Endodermal cell (in vitro differentiated cells): Measurements from ENCODE around the gene MYOT. TPM values are rescaled to one million over a fixed set of nuclear protein-coding genes. Genes with fewer than 3 reads are reported as not detected.

ENCODE experiments used
- DNase-seq: peaks from one replicate; pipeline ENCODE4 v3.0.0-alpha.2; 2017
- H3K27ac ChIP-seq: 2 replicates; pipeline ENCODE4 v1.5.1; 2013; ENCODE audit warnings: mild to moderate bottlenecking, low read depth, low read length, moderate library complexity
- H3K27me3 ChIP-seq: 2 replicates; pipeline ENCODE4 v1.6.1; 2013; ENCODE audit warnings: mild to moderate bottlenecking, low read length, moderate library complexity; ENCODE audit not compliant: insufficient read depth, control insufficient read depth, poor library complexity, severe bottlenecking
- H3K36me3 ChIP-seq: 2 replicates; pipeline ENCODE4 v1.7.0; 2013; ENCODE audit warnings: mild to moderate bottlenecking, low read length, moderate library complexity; ENCODE audit not compliant: control insufficient read depth, insufficient read depth
- H3K4me1 ChIP-seq: one replicate; pipeline ENCODE4 v1.7.0; 2013; ENCODE audit warnings: low read length; ENCODE audit not compliant: control insufficient read depth, insufficient read depth
- H3K4me3 ChIP-seq: 2 replicates; pipeline ENCODE4 v1.5.1; 2013; ENCODE audit warnings: mild to moderate bottlenecking, low read length, moderate library complexity
- H3K9ac ChIP-seq: 2 replicates; pipeline ENCODE4 v1.6.1; 2013; ENCODE audit warnings: mild to moderate bottlenecking, low read length, moderate library complexity; ENCODE audit not compliant: poor library complexity, severe bottlenecking; ENCODE audit errors: extremely low read depth
- H3K9me3 ChIP-seq: 2 replicates; pipeline ENCODE4 v1.6.1; 2013; ENCODE audit warnings: mild to moderate bottlenecking, low read length, moderate library complexity; ENCODE audit not compliant: control insufficient read depth
- H3K27ac Mint-ChIP-seq: 2 replicates; pipeline ENCODE4 v1.8.0; 2020; ENCODE audit warnings: mixed read lengths
- H3K27me3 Mint-ChIP-seq: 2 replicates; pipeline ENCODE4 v1.8.0; 2021; ENCODE audit warnings: mild to moderate bottlenecking, mixed read lengths; ENCODE audit not compliant: insufficient read depth
- H3K36me3 Mint-ChIP-seq: 2 replicates; pipeline ENCODE4 v1.8.0; 2020; ENCODE audit warnings: low read depth, mixed read lengths
- H3K4me1 Mint-ChIP-seq: 2 replicates; pipeline ENCODE4 v1.8.0; 2020; ENCODE audit warnings: mixed read lengths
- H3K4me3 Mint-ChIP-seq: 2 replicates; pipeline ENCODE4 v1.8.0; 2020; ENCODE audit warnings: mild to moderate bottlenecking, moderate library complexity, mixed read lengths
- H3K9me3 Mint-ChIP-seq: 2 replicates; pipeline ENCODE4 v1.8.0; 2020; ENCODE audit warnings: mild to moderate bottlenecking, mixed read lengths
- WGBS, 2 experiments: methylation state at CpG; one replicate each; pipeline versions ENCODE4 v1.1.5 to v1.1.7; 2013; ENCODE audit warnings: missing lambda C conversion rate in 2 of 2, mixed read lengths in 1 of 2; ENCODE audit not compliant: insufficient coverage in 1 of 2, insufficient read length in 1 of 2; 5-methylcytosine and 5-hydroxymethylcytosine counted together
- total RNA-seq, 2 donors: library from RNA; stranded (reverse); fragmentation: NEBNext Ultra II Directional in 1 of 2; extraction: Animal tissue kit (Norgen Biotek cat#: 25700) in 1 of 2; gene quantifications; 2 replicates in 1 of 2; 3 replicates in 1 of 2; pipeline ENCODE4 v1.2.1, GENCODE V29; 2021
- TF ChIP-seq, protein P1 (sequence below): fragments of 200-600 bp; sonication (generic); conservative IDR thresholded peaks from 2 replicates; pipeline ENCODE4 v1.5.0; 2021; ENCODE audit warnings: antibody characterized with exemption, mild to moderate bottlenecking

Gene MYOT
- total RNA-seq, 2 donors from 2014 or later: not detected

DNA sequence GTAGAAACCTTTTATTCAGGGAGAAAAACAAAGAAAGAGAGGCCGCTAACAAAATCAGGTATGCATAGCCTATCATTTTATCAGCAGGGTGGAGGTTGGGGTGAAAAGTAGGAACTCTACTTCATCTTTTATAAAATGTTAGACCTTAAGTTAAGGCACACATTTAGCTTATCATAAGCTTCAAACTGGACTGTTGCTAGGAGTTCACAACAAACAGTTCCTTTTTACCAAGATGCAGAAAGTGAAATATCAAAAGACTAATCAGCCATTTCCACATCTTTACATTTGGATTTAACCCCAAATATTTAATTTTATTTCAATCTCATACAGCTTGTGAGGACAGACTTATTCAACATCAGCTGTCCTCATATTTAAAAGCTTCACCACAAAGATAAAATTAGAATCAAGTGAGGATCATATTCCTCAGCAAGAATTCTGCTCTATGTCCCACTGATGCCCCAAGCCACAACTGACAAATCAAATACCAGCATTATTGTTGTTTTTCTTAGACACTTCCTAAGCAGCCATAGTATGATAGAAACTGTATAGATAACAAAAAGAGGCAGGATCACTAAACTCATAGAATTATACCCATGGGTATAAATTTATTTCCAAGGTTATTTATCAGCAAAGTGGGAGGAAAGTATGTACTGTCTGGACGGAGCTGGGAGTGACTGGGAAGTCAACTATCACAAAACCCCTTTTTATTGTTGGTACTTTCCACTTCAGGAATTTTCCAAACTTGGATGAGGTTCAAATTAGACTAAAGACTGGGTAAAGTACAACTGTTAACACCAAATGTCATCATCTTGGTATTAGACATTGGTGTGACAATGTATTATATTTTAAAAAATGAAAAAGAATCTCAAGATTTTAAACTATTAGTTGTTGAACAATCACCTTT is 29.9 kb upstream of the MYOT start:
- Histone ChIP-seq H3K9ac (no peak overlapping the region), H3K4me3 (no peak overlapping the region), H3K27me3 (no peaks in the 10 kb centered on the region), H3K36me3 (no peaks in the 10 kb centered on the region), H3K27ac (no peak overlapping the region), H3K4me1 (peaks cover 20% of the 10 kb centered on the region), H3K9me3 (no peaks in the 10 kb centered on the region)
- H3K36me3 Mint-ChIP-seq: no peaks in the 10 kb centered on the region
- H3K27ac Mint-ChIP-seq: no peak overlapping the region
- H3K4me3 Mint-ChIP-seq: no peak overlapping the region
- H3K4me1 Mint-ChIP-seq: peaks cover 41% of the 10 kb centered on the region
- TF ChIP-seq, protein P1, sequence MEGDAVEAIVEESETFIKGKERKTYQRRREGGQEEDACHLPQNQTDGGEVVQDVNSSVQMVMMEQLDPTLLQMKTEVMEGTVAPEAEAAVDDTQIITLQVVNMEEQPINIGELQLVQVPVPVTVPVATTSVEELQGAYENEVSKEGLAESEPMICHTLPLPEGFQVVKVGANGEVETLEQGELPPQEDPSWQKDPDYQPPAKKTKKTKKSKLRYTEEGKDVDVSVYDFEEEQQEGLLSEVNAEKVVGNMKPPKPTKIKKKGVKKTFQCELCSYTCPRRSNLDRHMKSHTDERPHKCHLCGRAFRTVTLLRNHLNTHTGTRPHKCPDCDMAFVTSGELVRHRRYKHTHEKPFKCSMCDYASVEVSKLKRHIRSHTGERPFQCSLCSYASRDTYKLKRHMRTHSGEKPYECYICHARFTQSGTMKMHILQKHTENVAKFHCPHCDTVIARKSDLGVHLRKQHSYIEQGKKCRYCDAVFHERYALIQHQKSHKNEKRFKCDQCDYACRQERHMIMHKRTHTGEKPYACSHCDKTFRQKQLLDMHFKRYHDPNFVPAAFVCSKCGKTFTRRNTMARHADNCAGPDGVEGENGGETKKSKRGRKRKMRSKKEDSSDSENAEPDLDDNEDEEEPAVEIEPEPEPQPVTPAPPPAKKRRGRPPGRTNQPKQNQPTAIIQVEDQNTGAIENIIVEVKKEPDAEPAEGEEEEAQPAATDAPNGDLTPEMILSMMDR: no peak
- no peaks in the 10 kb centered on the region for H3K27me3 Mint-ChIP-seq
- 92 to 100% methylated on average over 1 to 2 of the region's 2 CpGs for WGBS, 2 experiments
- DNase-seq: no peak
- H3K9me3 Mint-ChIP-seq: no peaks in the 10 kb centered on the region

DNA sequence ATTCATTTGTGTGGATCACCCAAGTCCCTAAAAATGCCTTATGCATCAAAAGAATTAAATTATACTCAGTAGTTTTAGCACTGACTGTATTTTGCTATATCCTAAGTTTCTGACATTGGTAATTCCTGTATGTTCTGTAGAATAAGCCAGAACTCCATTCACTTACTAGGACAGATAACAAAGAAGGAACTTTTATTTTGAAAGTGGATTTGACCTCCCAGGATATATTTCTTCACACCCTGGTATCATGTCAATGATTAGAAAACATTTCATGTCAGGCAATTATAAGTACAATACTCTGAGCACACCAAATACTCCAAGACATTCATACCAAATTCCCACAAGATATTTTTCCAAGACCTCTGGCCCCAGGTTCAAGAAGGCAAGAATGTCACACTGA is 28.7 kb upstream of the MYOT start:
- no peak overlapping the region for H3K27ac Mint-ChIP-seq
- H3K4me3 Mint-ChIP-seq: no peak overlapping the region
- no peaks in the 10 kb centered on the region for H3K27me3 ChIP-seq
- no peak overlapping the region for H3K4me3 ChIP-seq
- H3K36me3 Mint-ChIP-seq: no peaks in the 10 kb centered on the region
- DNase-seq: no peak
- no peak overlapping the region for H3K9ac ChIP-seq
- TF ChIP-seq, protein P1: no peak
- H3K9me3 ChIP-seq: no peaks in the 10 kb centered on the region
- no peak overlapping the region for H3K27ac ChIP-seq
- no peaks in the 10 kb centered on the region for H3K36me3 ChIP-seq
- H3K4me1 Mint-ChIP-seq: peaks cover 33% of the 10 kb centered on the region
- no peaks in the 10 kb centered on the region for H3K27me3 Mint-ChIP-seq
- H3K4me1 ChIP-seq: peaks cover 20% of the 10 kb centered on the region
- no peaks in the 10 kb centered on the region for H3K9me3 Mint-ChIP-seq

DNA sequence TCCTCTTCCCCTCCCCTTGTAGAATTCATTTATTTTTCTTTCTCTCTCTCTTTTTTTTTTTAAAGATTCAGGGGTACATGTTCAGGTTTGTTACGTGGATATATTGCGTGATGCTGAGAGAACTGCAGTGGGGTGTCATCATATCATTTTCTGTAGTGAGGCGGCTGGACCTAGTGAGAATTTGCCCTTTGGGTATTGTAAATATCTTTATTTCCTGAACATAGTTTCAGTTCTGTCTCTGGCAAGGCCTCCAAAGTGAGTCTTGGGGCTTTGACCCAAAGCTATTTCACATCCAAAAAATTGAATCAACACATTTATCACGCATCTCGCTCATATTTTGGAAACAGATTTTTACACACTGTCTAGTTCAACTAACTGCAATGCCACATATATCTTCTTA is 25.4 kb upstream of the MYOT start:
- WGBS, 2 experiments: 96 to 100% methylated on average over 5 of the region's 5 CpGs
- peaks cover 4% of the 10 kb centered on the region for H3K4me1 ChIP-seq
- H3K4me3 ChIP-seq: no peak overlapping the region
- Mint-ChIP-seq H3K27ac (peak overlapping the region; percentile 35), H3K9me3 (no peaks in the 10 kb centered on the region), H3K4me3 (no peak overlapping the region), H3K36me3 (no peaks in the 10 kb centered on the region), H3K27me3 (no peaks in the 10 kb centered on the region), H3K4me1 (peaks cover 6% of the 10 kb centered on the region)
- H3K27me3 ChIP-seq: no peaks in the 10 kb centered on the region
- no peak for DNase-seq
- no peaks in the 10 kb centered on the region for H3K9me3 ChIP-seq
- no peak overlapping the region for H3K27ac ChIP-seq
- TF ChIP-seq, protein P1: no peak
- H3K9ac ChIP-seq: no peak overlapping the region
- H3K36me3 ChIP-seq: no peaks in the 10 kb centered on the region
